H1 (cell line): Measurements from ENCODE around the gene RALGAPA2. TPM values are rescaled to one million over a fixed set of nuclear protein-coding genes. Genes with fewer than 3 reads are reported as not detected.

Source experiments
- KDM1A ChIP-seq: fragments of 200-600, 300-600 bp; sonication (generic); IDR thresholded peaks from 2 replicates; pipeline ENCODE4 v1.7.1; 2016; ENCODE audit warnings: mild to moderate bottlenecking, low read length, borderline replicate concordance
- polyA plus RNA-seq, 7 experiments: library from polyadenylated mRNA; depleted of rRNA in 3 of 7; stranded (reverse) in 5 of 7; unstranded in 2 of 7; fragments of >200 nt in 5 of 7; fragments of 200-250 nt in 2 of 7; gene quantifications; 1 replicate in 5 of 7; 2 replicates in 1 of 7; 4 replicates in 1 of 7; pipeline versions ENCODE4 v1.2.1 to v1.2.3, GENCODE V29; 2011 to 2013; ENCODE audit warnings: missing spikeins in 2 of 7, mixed read lengths in 2 of 7
- total RNA-seq: library from RNA; stranded (reverse); fragmentation: NEBNext Ultra II Directional; extraction: Animal tissue kit (Norgen Biotek cat#: 25700); gene quantifications from 2 replicates; pipeline ENCODE4 v1.2.1, GENCODE V29; 2021
- TF ChIP-seq, protein P1 (sequence below): fragments of 300-600 bp; sonication (generic); IDR thresholded peaks from 2 replicates; pipeline ENCODE4 v1.7.1; 2012; ENCODE audit warnings: low read length, moderate library complexity, mild to moderate bottlenecking, inconsistent platforms; ENCODE audit not compliant: insufficient replicate concordance

RALGAPA2 gene
- total and polyA plus RNA-seq, 2 of the 8 experiments (the other 6 are each of a cell fraction or from before 2014, with no cell fraction given), result 5.1 to 25.5 TPM

DNA sequence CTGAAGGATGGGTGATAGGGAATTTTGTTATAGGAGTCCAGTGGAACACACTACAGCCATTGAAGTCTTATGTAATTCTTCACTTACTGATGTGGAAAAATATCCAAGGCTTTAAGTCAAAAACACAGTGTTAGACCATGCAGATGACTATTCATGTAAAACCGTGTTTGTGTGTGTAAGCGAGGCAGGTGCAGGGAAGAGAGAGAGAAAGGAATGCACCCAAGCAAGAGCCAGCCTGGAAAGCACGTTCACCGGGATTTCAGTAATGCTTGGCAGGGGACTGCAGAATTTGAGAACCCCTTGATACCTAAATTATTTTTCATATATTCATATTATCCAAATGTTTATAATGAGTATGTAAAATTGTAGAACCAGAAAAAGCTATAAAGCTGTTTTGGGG, 17.9 kb downstream of the RALGAPA2 start (continued):
- TF ChIP-seq, protein P1, sequence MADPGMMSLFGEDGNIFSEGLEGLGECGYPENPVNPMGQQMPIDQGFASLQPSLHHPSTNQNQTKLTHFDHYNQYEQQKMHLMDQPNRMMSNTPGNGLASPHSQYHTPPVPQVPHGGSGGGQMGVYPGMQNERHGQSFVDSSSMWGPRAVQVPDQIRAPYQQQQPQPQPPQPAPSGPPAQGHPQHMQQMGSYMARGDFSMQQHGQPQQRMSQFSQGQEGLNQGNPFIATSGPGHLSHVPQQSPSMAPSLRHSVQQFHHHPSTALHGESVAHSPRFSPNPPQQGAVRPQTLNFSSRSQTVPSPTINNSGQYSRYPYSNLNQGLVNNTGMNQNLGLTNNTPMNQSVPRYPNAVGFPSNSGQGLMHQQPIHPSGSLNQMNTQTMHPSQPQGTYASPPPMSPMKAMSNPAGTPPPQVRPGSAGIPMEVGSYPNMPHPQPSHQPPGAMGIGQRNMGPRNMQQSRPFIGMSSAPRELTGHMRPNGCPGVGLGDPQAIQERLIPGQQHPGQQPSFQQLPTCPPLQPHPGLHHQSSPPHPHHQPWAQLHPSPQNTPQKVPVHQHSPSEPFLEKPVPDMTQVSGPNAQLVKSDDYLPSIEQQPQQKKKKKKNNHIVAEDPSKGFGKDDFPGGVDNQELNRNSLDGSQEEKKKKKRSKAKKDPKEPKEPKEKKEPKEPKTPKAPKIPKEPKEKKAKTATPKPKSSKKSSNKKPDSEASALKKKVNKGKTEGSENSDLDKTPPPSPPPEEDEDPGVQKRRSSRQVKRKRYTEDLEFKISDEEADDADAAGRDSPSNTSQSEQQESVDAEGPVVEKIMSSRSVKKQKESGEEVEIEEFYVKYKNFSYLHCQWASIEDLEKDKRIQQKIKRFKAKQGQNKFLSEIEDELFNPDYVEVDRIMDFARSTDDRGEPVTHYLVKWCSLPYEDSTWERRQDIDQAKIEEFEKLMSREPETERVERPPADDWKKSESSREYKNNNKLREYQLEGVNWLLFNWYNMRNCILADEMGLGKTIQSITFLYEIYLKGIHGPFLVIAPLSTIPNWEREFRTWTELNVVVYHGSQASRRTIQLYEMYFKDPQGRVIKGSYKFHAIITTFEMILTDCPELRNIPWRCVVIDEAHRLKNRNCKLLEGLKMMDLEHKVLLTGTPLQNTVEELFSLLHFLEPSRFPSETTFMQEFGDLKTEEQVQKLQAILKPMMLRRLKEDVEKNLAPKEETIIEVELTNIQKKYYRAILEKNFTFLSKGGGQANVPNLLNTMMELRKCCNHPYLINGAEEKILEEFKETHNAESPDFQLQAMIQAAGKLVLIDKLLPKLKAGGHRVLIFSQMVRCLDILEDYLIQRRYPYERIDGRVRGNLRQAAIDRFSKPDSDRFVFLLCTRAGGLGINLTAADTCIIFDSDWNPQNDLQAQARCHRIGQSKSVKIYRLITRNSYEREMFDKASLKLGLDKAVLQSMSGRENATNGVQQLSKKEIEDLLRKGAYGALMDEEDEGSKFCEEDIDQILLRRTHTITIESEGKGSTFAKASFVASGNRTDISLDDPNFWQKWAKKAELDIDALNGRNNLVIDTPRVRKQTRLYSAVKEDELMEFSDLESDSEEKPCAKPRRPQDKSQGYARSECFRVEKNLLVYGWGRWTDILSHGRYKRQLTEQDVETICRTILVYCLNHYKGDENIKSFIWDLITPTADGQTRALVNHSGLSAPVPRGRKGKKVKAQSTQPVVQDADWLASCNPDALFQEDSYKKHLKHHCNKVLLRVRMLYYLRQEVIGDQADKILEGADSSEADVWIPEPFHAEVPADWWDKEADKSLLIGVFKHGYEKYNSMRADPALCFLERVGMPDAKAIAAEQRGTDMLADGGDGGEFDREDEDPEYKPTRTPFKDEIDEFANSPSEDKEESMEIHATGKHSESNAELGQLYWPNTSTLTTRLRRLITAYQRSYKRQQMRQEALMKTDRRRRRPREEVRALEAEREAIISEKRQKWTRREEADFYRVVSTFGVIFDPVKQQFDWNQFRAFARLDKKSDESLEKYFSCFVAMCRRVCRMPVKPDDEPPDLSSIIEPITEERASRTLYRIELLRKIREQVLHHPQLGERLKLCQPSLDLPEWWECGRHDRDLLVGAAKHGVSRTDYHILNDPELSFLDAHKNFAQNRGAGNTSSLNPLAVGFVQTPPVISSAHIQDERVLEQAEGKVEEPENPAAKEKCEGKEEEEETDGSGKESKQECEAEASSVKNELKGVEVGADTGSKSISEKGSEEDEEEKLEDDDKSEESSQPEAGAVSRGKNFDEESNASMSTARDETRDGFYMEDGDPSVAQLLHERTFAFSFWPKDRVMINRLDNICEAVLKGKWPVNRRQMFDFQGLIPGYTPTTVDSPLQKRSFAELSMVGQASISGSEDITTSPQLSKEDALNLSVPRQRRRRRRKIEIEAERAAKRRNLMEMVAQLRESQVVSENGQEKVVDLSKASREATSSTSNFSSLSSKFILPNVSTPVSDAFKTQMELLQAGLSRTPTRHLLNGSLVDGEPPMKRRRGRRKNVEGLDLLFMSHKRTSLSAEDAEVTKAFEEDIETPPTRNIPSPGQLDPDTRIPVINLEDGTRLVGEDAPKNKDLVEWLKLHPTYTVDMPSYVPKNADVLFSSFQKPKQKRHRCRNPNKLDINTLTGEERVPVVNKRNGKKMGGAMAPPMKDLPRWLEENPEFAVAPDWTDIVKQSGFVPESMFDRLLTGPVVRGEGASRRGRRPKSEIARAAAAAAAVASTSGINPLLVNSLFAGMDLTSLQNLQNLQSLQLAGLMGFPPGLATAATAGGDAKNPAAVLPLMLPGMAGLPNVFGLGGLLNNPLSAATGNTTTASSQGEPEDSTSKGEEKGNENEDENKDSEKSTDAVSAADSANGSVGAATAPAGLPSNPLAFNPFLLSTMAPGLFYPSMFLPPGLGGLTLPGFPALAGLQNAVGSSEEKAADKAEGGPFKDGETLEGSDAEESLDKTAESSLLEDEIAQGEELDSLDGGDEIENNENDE, result no peak
- TF ChIP-seq KDM1A, result no peak
